Neural progenitor cell (in vitro differentiated cells): ENCODE measurements around the gene KIF1B. TPM values are rescaled to one million over a fixed set of nuclear protein-coding genes. Genes with fewer than 3 reads are reported as not detected.
A peak's percentile ranks its signal among the peaks of the same experiment; 100 is the strongest.

Experiments used
- DNase-seq: peaks from one replicate; pipeline ENCODE4 v3.0.0-alpha.2; 2016; ENCODE audit warnings: low spot score
- H2AFZ ChIP-seq: fragments of 200-600 bp; sonication (generic); replicated peaks from 2 replicates; pipeline ENCODE4 v1.6.1; 2016; ENCODE audit warnings: antibody characterized with exemption
- H3F3A ChIP-seq: fragments of 200-600 bp; sonication (generic); 2 replicates; pipeline ENCODE4 v1.6.1; 2016; ENCODE audit warnings: antibody characterized with exemption, low read depth
- H3K27ac ChIP-seq: fragments of 200-600 bp; sonication (generic); 2 replicates; pipeline ENCODE4 v1.5.1; 2016; ENCODE audit warnings: mild to moderate bottlenecking
- H3K27me3 ChIP-seq: fragments of 200-600 bp; sonication (generic); 2 replicates; pipeline ENCODE4 v1.6.1; 2016; ENCODE audit warnings: mild to moderate bottlenecking, moderate library complexity
- H3K36me3 ChIP-seq: fragments of 200-600 bp; sonication (generic); 2 replicates; pipeline ENCODE4 v1.5.1; 2016
- H3K4me1 ChIP-seq: fragments of 200-600 bp; sonication (generic); 2 replicates; pipeline ENCODE4 v1.6.1; 2016; ENCODE audit warnings: mixed run types
- H3K4me2 ChIP-seq: fragments of 200-600 bp; sonication (generic); 2 replicates; pipeline ENCODE4 v1.6.1; 2016
- H3K4me3 ChIP-seq: fragments of 200-600 bp; sonication (generic); 2 replicates; pipeline ENCODE4 v1.5.1; 2016
- H3K79me2 ChIP-seq: fragments of 200-600 bp; sonication (generic); 2 replicates; pipeline ENCODE4 v1.6.1; 2016; ENCODE audit warnings: low read depth
- H3K9ac ChIP-seq: fragments of 200-600 bp; sonication (generic); 2 replicates; pipeline ENCODE4 v1.6.1; 2016
- H3K9me3 ChIP-seq: fragments of 200-600 bp; sonication (generic); 2 replicates; pipeline ENCODE4 v1.5.1; 2016; ENCODE audit warnings: low read depth
- H4K20me1 ChIP-seq: fragments of 200-600 bp; sonication (generic); 2 replicates; pipeline ENCODE4 v1.6.1; 2016; ENCODE audit warnings: low read depth
- H3K27ac Mint-ChIP-seq: 3 replicates; pipeline ENCODE4 v1.8.0; 2021; ENCODE audit warnings: mixed read lengths
- H3K27me3 Mint-ChIP-seq: 2 replicates; pipeline ENCODE4 v1.8.0; 2022; ENCODE audit warnings: low read depth, mild to moderate bottlenecking, inconsistent platforms, moderate library complexity, mixed read lengths; ENCODE audit not compliant: insufficient read depth
- H3K36me3 Mint-ChIP-seq: 3 replicates; pipeline ENCODE4 v1.8.0; 2021; ENCODE audit warnings: mixed read lengths
- H3K4me1 Mint-ChIP-seq: 3 replicates; pipeline ENCODE4 v1.8.0; 2021; ENCODE audit warnings: mixed read lengths
- H3K4me3 Mint-ChIP-seq: 3 replicates; pipeline ENCODE4 v1.8.0; 2021; ENCODE audit warnings: mild to moderate bottlenecking, moderate library complexity, mixed read lengths
- H3K9me3 Mint-ChIP-seq: 3 replicates; pipeline ENCODE4 v1.8.0; 2020; ENCODE audit warnings: mixed read lengths
- CTCF ChIP-seq: fragments of 200-600 bp; sonication (generic); IDR thresholded peaks from 2 replicates; pipeline ENCODE4 v1.5.1; 2017; ENCODE audit warnings: antibody characterized with exemption, mild to moderate bottlenecking
- EZH2 ChIP-seq: fragments of 200-600 bp; sonication (generic); IDR thresholded peaks from 2 replicates; pipeline ENCODE4 v1.6.1; 2017; ENCODE audit warnings: antibody characterized with exemption, mild to moderate bottlenecking, moderate library complexity
- EZH2phosphoT487 ChIP-seq: fragments of 200-600 bp; sonication (generic); IDR thresholded peaks from 2 replicates; pipeline ENCODE4 v1.6.1; 2017; ENCODE audit warnings: antibody characterized with exemption
- total RNA-seq: library from RNA; depleted of rRNA; stranded (reverse); fragments of >200 nt; gene quantifications from 2 replicates; pipeline ENCODE4 v1.2.3, GENCODE V29; 2015; ENCODE audit warnings: low replicate concordance

KIF1B gene
- total RNA-seq, 1 donor from 2014 or later: 52.0 TPM

GRCh38 chr1:10380594-10381275 is 170.4 kb downstream of the KIF1B start:
- H3K36me3 ChIP-seq: no peaks in the 10 kb centered on the region

GRCh38 chr1:10383630-10384029 is 173.3 kb downstream of the KIF1B start:
- H3K36me3 Mint-ChIP-seq: peaks cover 30% of the 10 kb centered on the region
- no peak overlapping the region for H3K27ac ChIP-seq

More at GRCh38 chr1:10380594-10381275, 170.4 kb downstream of the KIF1B start:
- Mint-ChIP-seq H3K36me3 (peaks cover 37% of the 10 kb centered on the region), H3K27me3 (peaks cover 2% of the 10 kb centered on the region), H3K27ac (no peak overlapping the region), H3K4me3 (no peak overlapping the region), H3K9me3 (no peaks in the 10 kb centered on the region), H3K4me1 (peaks cover 10% of the 10 kb centered on the region)
- Histone ChIP-seq H3K79me2 (no peaks in the 10 kb centered on the region), H3F3A (peaks cover 24% of the 10 kb centered on the region), H3K4me1 (peaks cover 4% of the 10 kb centered on the region), H3K27me3 (no peaks in the 10 kb centered on the region), H4K20me1 (no peaks in the 10 kb centered on the region), H3K9ac (no peak overlapping the region), H3K27ac (no peak overlapping the region), H3K4me3 (no peak overlapping the region), H2AFZ (no peak overlapping the region), H3K9me3 (no peaks in the 10 kb centered on the region), H3K4me2 (no peak overlapping the region)
- no peak for DNase-seq
- no peak for TF ChIP-seq EZH2phosphoT487

GRCh38 chr1:10384219-10384618 is 173.8 kb downstream of the KIF1B start:
- Histone ChIP-seq H3K27ac (no peak overlapping the region), H3K27me3 (no peaks in the 10 kb centered on the region), H3K4me2 (no peak overlapping the region), H2AFZ (no peak overlapping the region), H3K9ac (no peak overlapping the region), H3K9me3 (no peaks in the 10 kb centered on the region), H3F3A (peaks cover 27% of the 10 kb centered on the region), H3K4me3 (no peak overlapping the region), H3K4me1 (peaks cover 18% of the 10 kb centered on the region), H3K36me3 (no peaks in the 10 kb centered on the region), H4K20me1 (peaks cover 7% of the 10 kb centered on the region), H3K79me2 (no peaks in the 10 kb centered on the region)
- Mint-ChIP-seq H3K36me3 (peaks cover 26% of the 10 kb centered on the region), H3K9me3 (no peaks in the 10 kb centered on the region), H3K4me1 (peaks cover 26% of the 10 kb centered on the region), H3K27ac (peak overlapping the region; percentile 31), H3K4me3 (no peak overlapping the region), H3K27me3 (peaks cover 2% of the 10 kb centered on the region)
- TF ChIP-seq EZH2phosphoT487: no peak
- TF ChIP-seq CTCF: no peak
- DNase-seq: no peak

More at GRCh38 chr1:10383630-10384029, 173.3 kb downstream of the KIF1B start:
- no peak overlapping the region for H3K4me3 ChIP-seq
- TF ChIP-seq CTCF (no peak), EZH2 (no peak)
- H3K79me2 ChIP-seq: no peaks in the 10 kb centered on the region
- H3K9me3 ChIP-seq: no peaks in the 10 kb centered on the region
- H3K4me1 ChIP-seq: peaks cover 18% of the 10 kb centered on the region
- Mint-ChIP-seq H3K4me3 (no peak overlapping the region), H3K9me3 (no peaks in the 10 kb centered on the region), H3K27me3 (peaks cover 2% of the 10 kb centered on the region), H3K4me1 (peaks cover 25% of the 10 kb centered on the region), H3K27ac (no peak overlapping the region)
- H3K27me3 ChIP-seq: no peaks in the 10 kb centered on the region
- H4K20me1 ChIP-seq: peaks cover 7% of the 10 kb centered on the region
- no peak overlapping the region for H3K4me2 ChIP-seq
- DNase-seq: no peak
- H3K9ac ChIP-seq: no peak overlapping the region
- peaks cover 21% of the 10 kb centered on the region for H3F3A ChIP-seq
- H2AFZ ChIP-seq: no peak overlapping the region
- no peaks in the 10 kb centered on the region for H3K36me3 ChIP-seq
